Neuronal stem cell (in vitro differentiated cells): ENCODE results near the gene ASB18.

Source experiments
- DNase-seq: peaks from one replicate; pipeline ENCODE4 v3.0.0-alpha.2; 2013; ENCODE audit warnings: low spot score
- H2AFZ ChIP-seq: one replicate; pipeline ENCODE4 v1.6.1; 2013; ENCODE audit warnings: mild to moderate bottlenecking, low read length, inconsistent platforms
- H2AK5ac ChIP-seq: 2 replicates; pipeline ENCODE4 v1.6.1; 2013; ENCODE audit warnings: low read depth, mild to moderate bottlenecking, inconsistent platforms, low read length, moderate library complexity, mixed read lengths
- H2BK120ac ChIP-seq: 2 replicates; pipeline ENCODE4 v1.6.1; 2013; ENCODE audit warnings: low read depth, mild to moderate bottlenecking, inconsistent platforms, low read length, moderate library complexity, mixed read lengths
- H2BK12ac ChIP-seq: one replicate; pipeline ENCODE4 v1.6.1; 2013; ENCODE audit warnings: low read length, inconsistent platforms
- H2BK15ac ChIP-seq: 2 replicates; pipeline ENCODE4 v1.6.1; 2013; ENCODE audit warnings: mild to moderate bottlenecking, low read length, inconsistent platforms, mixed read lengths
- H2BK5ac ChIP-seq: one replicate; pipeline ENCODE4 v1.6.1; 2013; ENCODE audit warnings: inconsistent platforms, mild to moderate bottlenecking, low read length, moderate library complexity
- H3K14ac ChIP-seq: one replicate; pipeline ENCODE4 v1.6.1; 2013; ENCODE audit warnings: low read length, inconsistent platforms
- H3K18ac ChIP-seq: 2 replicates; pipeline ENCODE4 v1.6.1; 2013; ENCODE audit warnings: low read length, inconsistent platforms
- H3K23ac ChIP-seq: 2 replicates; pipeline ENCODE4 v1.6.1; 2013; ENCODE audit warnings: low read depth, mild to moderate bottlenecking, mixed read lengths, low read length, inconsistent platforms; ENCODE audit not compliant: poor library complexity
- H3K27ac ChIP-seq: replicated peaks from 3 replicates; pipeline ENCODE4 v1.5.1; 2013; ENCODE audit warnings: low read length, inconsistent platforms
- H3K27me3 ChIP-seq, 3 experiments: 2 replicates each; pipeline ENCODE4 v1.6.1; 2013; ENCODE audit warnings: low read length in 3 of 3, mild to moderate bottlenecking in 2 of 3, inconsistent platforms in 1 of 3, low read depth in 1 of 3, mixed read lengths in 1 of 3, moderate library complexity in 1 of 3; ENCODE audit not compliant: control insufficient read depth in 3 of 3, insufficient read depth in 3 of 3
- H3K36me3 ChIP-seq, 2 donors: replicated peaks in 1 of 2; 2 replicates each; pipeline ENCODE4 v1.6.1; 2013; ENCODE audit warnings: low read length in 2 of 2; ENCODE audit not compliant: control insufficient read depth in 2 of 2, insufficient read depth in 2 of 2
- H3K4ac ChIP-seq: 2 replicates; pipeline ENCODE4 v1.6.1; 2013; ENCODE audit warnings: inconsistent platforms, mild to moderate bottlenecking, low read length, moderate library complexity
- H3K4me1 ChIP-seq, 2 donors: 1 replicate in 1 of 2; 2 replicates in 1 of 2; pipeline ENCODE4 v1.6.1; 2013; ENCODE audit warnings: low read length in 2 of 2, low read depth in 1 of 2; ENCODE audit not compliant: control insufficient read depth in 2 of 2, insufficient read depth in 1 of 2
- H3K4me2 ChIP-seq: one replicate; pipeline ENCODE4 v1.6.1; 2013; ENCODE audit warnings: mild to moderate bottlenecking, low read length, inconsistent platforms; ENCODE audit not compliant: insufficient read depth, poor library complexity, severe bottlenecking
- H3K4me3 ChIP-seq, 2 donors: 2 replicates each; pipeline ENCODE4 v1.5.1; 2013; ENCODE audit warnings: low read length in 2 of 2, mild to moderate bottlenecking in 2 of 2, inconsistent platforms in 1 of 2, moderate library complexity in 1 of 2
- H3K79me1 ChIP-seq: one replicate; pipeline ENCODE4 v1.6.1; 2013; ENCODE audit warnings: low read depth, mild to moderate bottlenecking, inconsistent platforms, low read length, moderate library complexity
- H3K9ac ChIP-seq: one replicate; pipeline ENCODE4 v1.6.1; 2013; ENCODE audit warnings: mild to moderate bottlenecking, low read depth, low read length, inconsistent platforms; ENCODE audit not compliant: poor library complexity
- H3K9me3 ChIP-seq, 2 donors: replicated peaks in 1 of 2; 2 replicates each; pipeline versions ENCODE3 to v1.6.1; 2013; ENCODE audit warnings: low read length in 2 of 2, mild to moderate bottlenecking in 2 of 2, inconsistent platforms in 1 of 2, low read depth in 1 of 2, mixed read lengths in 1 of 2, moderate library complexity in 1 of 2; ENCODE audit not compliant: control insufficient read depth in 2 of 2, insufficient read depth in 1 of 2
- H4K8ac ChIP-seq: one replicate; pipeline ENCODE4 v1.6.1; 2013; ENCODE audit warnings: low read depth, mild to moderate bottlenecking, inconsistent platforms, low read length, moderate library complexity
- H4K91ac ChIP-seq: one replicate; pipeline ENCODE4 v1.6.1; 2013; ENCODE audit warnings: low read length, low read depth, mild to moderate bottlenecking, inconsistent platforms; ENCODE audit not compliant: poor library complexity
- WGBS, 2 donors: extraction: QIAGEN DNeasy Blood & Tissue Kit; methylation state at CpG; one replicate each; pipeline ENCODE4 v1.1.7; 2013; ENCODE audit warnings: missing lambda C conversion rate in 2 of 2, mixed read lengths in 1 of 2; ENCODE audit not compliant: insufficient read length in 2 of 2, insufficient replicate concordance in 1 of 2; ENCODE audit errors: extremely low coverage in 2 of 2; 5-methylcytosine and 5-hydroxymethylcytosine counted together

ASB18 gene

DNA sequence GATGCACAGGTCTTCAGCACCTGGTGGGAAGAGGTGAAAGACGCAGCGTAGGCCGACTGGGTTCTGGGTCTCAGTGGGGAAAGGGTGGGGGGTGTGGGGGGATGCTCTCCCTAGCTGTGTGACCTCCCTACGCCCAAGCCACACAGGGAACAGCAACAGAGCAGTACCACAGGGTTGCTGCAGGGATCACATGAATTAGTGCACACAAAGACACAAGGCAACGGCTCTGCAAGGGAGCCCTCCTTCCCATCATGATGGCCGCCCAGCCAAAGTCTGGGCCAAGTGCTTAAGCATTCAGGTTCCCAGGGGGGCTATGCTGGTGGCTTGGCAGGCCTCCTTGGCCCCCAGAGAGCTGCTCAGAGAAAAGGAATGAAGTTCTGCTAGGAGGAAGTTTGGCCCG, 67.8 kb downstream of the ASB18 start:
- no peaks in the 10 kb centered on the region for H3K4me1 ChIP-seq

DNA sequence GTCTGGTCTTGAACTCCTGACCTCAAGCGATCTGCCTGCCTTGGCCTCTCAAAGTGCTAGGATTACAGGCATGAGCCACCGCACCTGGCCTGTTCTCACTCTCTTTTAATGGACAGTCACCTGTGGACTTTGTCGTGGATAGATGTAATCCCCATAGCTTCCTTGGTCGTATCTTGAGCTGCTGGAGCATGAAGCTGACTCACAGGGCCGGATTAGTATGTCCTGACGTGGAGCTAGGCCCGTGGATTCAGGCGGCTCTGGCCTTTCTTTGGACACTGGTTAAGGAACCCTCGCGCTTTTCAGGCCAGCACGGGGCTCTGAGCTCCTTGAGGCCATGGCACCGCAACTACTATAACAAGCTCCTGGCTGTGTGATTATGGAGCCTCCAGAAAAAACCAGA, 68.5 kb downstream of the ASB18 start:
- no peak overlapping the region for H2AFZ ChIP-seq
- no peak overlapping the region for H3K4me3 ChIP-seq
- H2BK120ac ChIP-seq: no peak overlapping the region
- H3K18ac ChIP-seq: no peak overlapping the region
- H3K36me3 ChIP-seq: no peaks in the 10 kb centered on the region
- no peak overlapping the region for H4K91ac ChIP-seq
- no CpG with 5 or more reads among the region's 12 CpGs for WGBS, 2 donors
- H3K4me1 ChIP-seq: no peaks in the 10 kb centered on the region
- H3K27ac ChIP-seq: no peak overlapping the region
- H3K23ac ChIP-seq: no peak overlapping the region
- no peak for DNase-seq
- no peaks in the 10 kb centered on the region for H3K79me1 ChIP-seq
- H2BK5ac ChIP-seq: no peak overlapping the region
- H3K4me2 ChIP-seq: no peak overlapping the region
- H3K14ac ChIP-seq: no peak overlapping the region
- H2BK12ac ChIP-seq: no peak overlapping the region
- H3K9me3 ChIP-seq: peaks cover 0 to 1% of the 10 kb centered on the region in 2 donors
- H3K4ac ChIP-seq: no peak overlapping the region
- H2BK15ac ChIP-seq: no peak overlapping the region
- H3K9ac ChIP-seq: no peak overlapping the region
- no peak overlapping the region for H4K8ac ChIP-seq
- H3K27me3 ChIP-seq: no peaks in the 10 kb centered on the region
- H2AK5ac ChIP-seq: no peak overlapping the region

More for the DNA sequence above, 67.8 kb downstream of the ASB18 start:
- Histone ChIP-seq H2BK12ac (no peak overlapping the region), H3K4ac (no peak overlapping the region), H3K4me3 (peak overlapping the region in 1 of 2 donors; percentile 60), H3K14ac (no peak overlapping the region), H3K27ac (no peak overlapping the region), H2BK120ac (no peak overlapping the region), H3K9ac (no peak overlapping the region), H3K9me3 (no peaks in the 10 kb centered on the region), H4K8ac (no peak overlapping the region), H2AFZ (no peak overlapping the region), H3K79me1 (no peaks in the 10 kb centered on the region), H3K36me3 (no peaks in the 10 kb centered on the region), H3K18ac (peak overlapping the region; percentile 30), H3K27me3 (no peaks in the 10 kb centered on the region), H2AK5ac (no peak overlapping the region), H2BK5ac (no peak overlapping the region), H3K23ac (no peak overlapping the region), H2BK15ac (no peak overlapping the region), H4K91ac (no peak overlapping the region), H3K4me2 (no peak overlapping the region)
- no peak for DNase-seq
- no CpG with 5 or more reads among the region's 7 CpGs for WGBS, 2 donors

DNA sequence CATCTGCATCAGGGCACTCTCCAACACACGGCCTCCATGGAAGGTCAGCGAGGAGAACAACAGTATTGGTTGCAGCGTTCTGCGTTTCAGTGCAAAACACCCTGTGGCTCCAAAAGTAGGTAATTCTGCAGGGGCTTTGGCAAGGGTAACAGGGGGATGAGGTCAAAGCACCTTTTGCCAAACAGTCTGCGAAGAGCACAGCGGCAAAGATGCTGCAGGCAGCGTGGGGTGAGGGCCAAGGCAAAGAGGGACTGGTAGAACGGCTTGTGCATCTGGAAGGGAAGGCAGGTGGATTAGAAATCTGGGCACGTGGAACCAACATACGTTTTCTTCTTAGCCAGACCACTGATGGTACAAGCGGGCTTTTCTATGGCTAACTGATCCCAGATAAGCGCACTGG, 69.4 kb downstream of the ASB18 start:
- H3K4me2 ChIP-seq: no peak overlapping the region
- no peak overlapping the region for H4K91ac ChIP-seq
- H3K4me1 ChIP-seq: no peaks in the 10 kb centered on the region
- H2BK5ac ChIP-seq: no peak overlapping the region
- no peak overlapping the region for H2BK120ac ChIP-seq
- WGBS, 2 donors: no CpG with 5 or more reads among the region's 12 CpGs
- H3K18ac ChIP-seq: no peak overlapping the region
- no peak overlapping the region for H3K9ac ChIP-seq
- H3K4ac ChIP-seq: no peak overlapping the region
- no peak overlapping the region for H4K8ac ChIP-seq
- H3K27me3 ChIP-seq: no peaks in the 10 kb centered on the region
- H2BK15ac ChIP-seq: no peak overlapping the region
- H3K36me3 ChIP-seq: no peaks in the 10 kb centered on the region
- H2AFZ ChIP-seq: no peak overlapping the region
- DNase-seq: no peak
- H3K79me1 ChIP-seq: no peaks in the 10 kb centered on the region
- H3K9me3 ChIP-seq: peaks cover 0 to 4% of the 10 kb centered on the region in 2 donors
- H2BK12ac ChIP-seq: no peak overlapping the region
- no peak overlapping the region for H3K14ac ChIP-seq
- H2AK5ac ChIP-seq: no peak overlapping the region
- H3K4me3 ChIP-seq: no peak overlapping the region
- no peak overlapping the region for H3K27ac ChIP-seq
- no peak overlapping the region for H3K23ac ChIP-seq

DNA sequence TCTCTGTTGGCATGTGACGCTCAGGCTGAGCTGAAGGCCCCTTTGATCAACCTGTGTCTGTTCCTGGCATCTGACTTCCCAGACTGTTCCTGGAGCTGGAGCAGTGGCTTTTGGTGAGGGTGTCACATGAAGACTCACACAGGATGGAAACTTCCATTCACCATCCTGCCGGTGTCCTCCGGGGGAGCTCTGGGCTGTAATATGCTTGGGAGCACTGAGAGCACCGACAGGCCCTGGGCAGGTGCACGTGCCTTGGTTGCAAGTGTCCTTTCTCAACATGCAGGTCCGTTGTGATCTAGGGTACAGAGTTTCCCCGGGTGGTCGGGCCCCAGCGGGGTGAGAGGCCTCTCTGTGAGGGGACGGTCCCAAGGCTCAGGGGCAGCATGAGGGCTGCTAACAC, 71.2 kb downstream of the ASB18 start:
- Histone ChIP-seq H3K4me1 (no peaks in the 10 kb centered on the region), H3K9me3 (peaks cover 0 to 4% of the 10 kb centered on the region in 2 donors), H3K18ac (no peak overlapping the region), H3K23ac (no peak overlapping the region), H3K4me2 (no peak overlapping the region), H2AK5ac (no peak overlapping the region), H2BK5ac (no peak overlapping the region), H4K8ac (no peak overlapping the region), H3K4ac (no peak overlapping the region), H2BK120ac (no peak overlapping the region), H3K27me3 (no peaks in the 10 kb centered on the region), H2AFZ (no peak overlapping the region), H3K79me1 (no peaks in the 10 kb centered on the region), H3K4me3 (no peak overlapping the region), H3K14ac (no peak overlapping the region), H3K9ac (no peak overlapping the region), H2BK12ac (no peak overlapping the region), H4K91ac (no peak overlapping the region), H3K36me3 (no peaks in the 10 kb centered on the region), H2BK15ac (no peak overlapping the region), H3K27ac (no peak overlapping the region)
- no CpG with 5 or more reads among the region's 10 CpGs for WGBS, 2 donors
- no peak for DNase-seq
